H1 (cell line): ENCODE measurements around the gene MEGF11. TPM values are rescaled to one million over a fixed set of nuclear protein-coding genes. Genes with fewer than 3 reads are reported as not detected.

ENCODE experiments used
- BRCA1 ChIP-seq: IDR thresholded peaks from 2 replicates; pipeline ENCODE4 v1.6.1; 2012; ENCODE audit warnings: low read depth, low read length, improper control_type of control experiment
- CTCF ChIP-seq, 3 experiments: IDR thresholded peaks; 1 replicate in 2 of 3; 2 replicates in 1 of 3; pipeline versions ENCODE4 v1.5.1 to v1.6.1; 2011; ENCODE audit warnings: low read length in 3 of 3, mild to moderate bottlenecking in 3 of 3, inconsistent platforms in 2 of 3, low read depth in 1 of 3, moderate library complexity in 1 of 3; ENCODE audit not compliant: insufficient read depth in 1 of 3; ENCODE audit errors: control extremely low read depth in 1 of 3
- GABPA ChIP-seq: IDR thresholded peaks from 2 replicates; pipeline ENCODE4 v1.6.1; 2011; ENCODE audit warnings: mild to moderate bottlenecking, low read length, moderate library complexity, borderline replicate concordance; ENCODE audit not compliant: insufficient read depth
- RBBP5 ChIP-seq: IDR thresholded peaks from 2 replicates; pipeline ENCODE4 v1.7.1; 2012; ENCODE audit warnings: low read depth, mild to moderate bottlenecking, inconsistent platforms, low read length, moderate library complexity, borderline replicate concordance
- polyA plus RNA-seq, 7 experiments: library from polyadenylated mRNA; depleted of rRNA in 3 of 7; stranded (reverse) in 5 of 7; unstranded in 2 of 7; fragments of >200 nt in 5 of 7; fragments of 200-250 nt in 2 of 7; gene quantifications; 1 replicate in 5 of 7; 2 replicates in 1 of 7; 4 replicates in 1 of 7; pipeline versions ENCODE4 v1.2.1 to v1.2.3, GENCODE V29; 2011 to 2013; ENCODE audit warnings: missing spikeins in 2 of 7, mixed read lengths in 2 of 7
- total RNA-seq: library from RNA; stranded (reverse); fragmentation: NEBNext Ultra II Directional; extraction: Animal tissue kit (Norgen Biotek cat#: 25700); gene quantifications from 2 replicates; pipeline ENCODE4 v1.2.1, GENCODE V29; 2021

The MEGF11 gene
- total and polyA plus RNA-seq, 2 of the 8 experiments (the other 6 are each of a cell fraction or from before 2014, with no cell fraction given): 4.4 to 4.8 TPM

DNA sequence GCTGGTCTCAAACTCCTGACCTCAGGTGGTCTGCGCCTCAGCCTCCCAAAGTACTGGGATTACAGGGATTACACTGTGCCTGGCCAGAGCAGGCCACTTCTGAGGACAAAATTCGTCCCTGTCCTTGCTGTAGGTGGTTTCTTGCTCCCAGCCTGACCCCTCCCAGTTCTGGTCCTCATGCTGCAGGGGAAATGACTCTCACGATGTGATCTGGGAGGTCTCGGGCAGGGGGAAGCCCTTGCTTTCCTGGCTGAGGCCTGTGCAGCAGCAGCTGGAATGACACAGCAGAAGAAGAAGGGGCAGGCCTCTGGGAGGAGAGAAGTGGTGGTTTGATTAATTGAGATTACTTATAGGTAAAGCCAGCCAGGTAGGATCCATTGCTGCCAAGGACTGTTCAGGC lies 39.3 kb downstream of the MEGF11 start (continued):
- no peak for TF ChIP-seq CTCF (IDR thresholded peaks at IDR 0.05; ENCODE audit: control extremely low read depth in 1 of 3, insufficient read depth in 1 of 3, low read depth in 1 of 3, low read length in 3 of 3)
- TF ChIP-seq RBBP5: no peak
- TF ChIP-seq BRCA1: no peak
- TF ChIP-seq GABPA: no peak
- TF ChIP-seq, all 59 proteins: peak for 0
